ENCODE data around the gene RDM1.

The RDM1 gene

DNA sequence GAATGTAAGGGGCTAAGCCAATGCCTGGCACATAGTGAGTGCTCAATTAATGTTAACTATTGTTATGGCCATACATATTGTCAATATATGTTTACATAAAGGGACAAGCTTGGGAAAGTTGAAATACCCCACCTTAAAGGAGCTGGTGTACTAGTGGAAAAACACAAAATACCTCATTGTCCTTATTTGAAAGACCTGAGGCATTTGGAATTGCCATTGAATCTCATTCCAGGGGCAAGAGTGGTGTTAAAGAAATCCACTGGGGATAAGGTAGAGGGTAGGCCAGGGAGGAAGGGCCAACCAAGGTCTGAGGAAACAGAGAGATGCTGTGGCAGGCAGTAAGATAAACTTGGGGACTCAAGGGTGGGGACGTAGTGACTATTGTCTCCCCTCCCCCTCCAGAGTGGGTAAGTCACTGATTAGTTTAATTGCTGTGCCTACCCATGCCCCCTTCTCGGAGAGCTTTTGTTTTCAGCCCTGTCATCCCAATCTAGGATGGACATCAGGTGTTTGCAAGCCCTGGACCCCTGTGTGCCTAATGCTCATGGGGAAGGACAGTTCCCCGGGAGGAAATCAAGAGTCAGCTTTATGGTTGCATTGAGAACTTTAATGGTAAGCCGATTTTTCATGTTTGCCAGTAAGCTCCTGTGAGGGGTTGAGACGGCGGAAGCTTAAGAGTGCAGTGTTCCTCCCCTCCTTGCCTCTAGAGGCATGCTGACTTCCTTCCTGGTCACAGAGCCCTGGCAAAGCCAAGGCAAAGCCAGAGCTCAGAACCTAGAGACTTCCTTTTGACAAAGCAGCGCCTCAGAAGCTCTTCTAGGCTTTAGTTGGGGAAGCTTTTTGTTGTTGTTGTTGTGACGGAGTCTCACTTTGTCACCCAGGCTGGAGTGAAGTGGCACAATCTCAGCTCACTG lies 59.4 kb downstream of the RDM1 start:
- DNase-seq (ENCODE audit: low read depth), result no peak

DNA sequence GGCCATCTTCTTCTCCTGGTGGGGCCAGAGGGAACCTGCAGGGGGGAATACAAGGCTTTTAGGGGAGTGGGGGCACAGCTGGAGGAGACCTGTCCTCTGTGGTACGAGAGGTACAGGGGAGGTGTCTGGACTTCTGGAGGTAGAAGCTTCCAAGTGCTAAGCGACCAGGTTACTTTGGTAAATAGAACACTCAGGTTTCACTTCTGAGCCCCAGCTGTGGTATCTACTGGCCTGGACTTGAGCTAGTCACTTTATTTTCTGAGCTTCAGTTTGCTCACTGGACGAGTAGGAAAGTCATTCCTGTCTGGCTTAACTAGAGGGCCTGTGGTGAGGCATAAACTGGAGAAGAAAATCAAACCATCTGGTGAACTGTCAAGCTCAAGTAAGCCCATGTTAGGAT lies 61.8 kb downstream of the RDM1 start, which contains the start of gene HEATR9:
Gene HEATR9, minus strand, starts transcription at position 155 of the 400 bp plus-strand sequence. Its CDS starts 149 bp downstream, at position 6.
- DNase-seq (ENCODE audit: low read depth), result no peak

Measured in stromal cell of bone marrow (primary cell).